ENCODE measurements around the gene SOX15. TPM values are rescaled to one million over a fixed set of nuclear protein-coding genes. Genes with fewer than 3 reads are reported as not detected.
"Not testable (repeated sequence)": the region's sequence is repeated elsewhere in the genome, so short reads cannot be mapped to it uniquely, and the experiment has no call there.

The SOX15 gene
- total RNA-seq, 1 donor from 2014 or later, result 0.78 TPM

GRCh38 chr17:7626307-7626706, 36.4 kb upstream of the SOX15 start:
- H3K9me3 Mint-ChIP-seq (ENCODE audit: unreplicated experiment), result no peaks in the 10 kb centered on the region
- no peak for DNase-seq (ENCODE audit: extremely low spot score, unreplicated experiment)
- no peaks in the 10 kb centered on the region for H3K27me3 Mint-ChIP-seq (ENCODE audit: unreplicated experiment)
- peaks cover 10% of the 10 kb centered on the region for H3K36me3 Mint-ChIP-seq (ENCODE audit: unreplicated experiment)
- no peak overlapping the region for H3K27ac Mint-ChIP-seq (ENCODE audit: unreplicated experiment)
- no peak for TF ChIP-seq CTCF (IDR thresholded peaks at IDR 0.05)
- H3K4me3 Mint-ChIP-seq (ENCODE audit: unreplicated experiment), result peak overlapping the region; percentile 87
- H3K4me1 Mint-ChIP-seq (ENCODE audit: unreplicated experiment), result peaks cover 13% of the 10 kb centered on the region

- not testable (repeated sequence) for H3K27me3 Mint-ChIP-seq (ENCODE audit: unreplicated experiment); H3K27ac Mint-ChIP-seq (ENCODE audit: unreplicated experiment); H3K9me3 Mint-ChIP-seq (ENCODE audit: unreplicated experiment); H3K36me3 Mint-ChIP-seq (ENCODE audit: unreplicated experiment); DNase-seq (ENCODE audit: extremely low spot score, unreplicated experiment)
- H3K4me3 Mint-ChIP-seq (ENCODE audit: unreplicated experiment), result peak overlapping the region; percentile 35
- peaks cover 13% of the 10 kb centered on the region for H3K4me1 Mint-ChIP-seq (ENCODE audit: unreplicated experiment)
Observed at GRCh38 chr17:7625749-7626148, 35.9 kb upstream of the SOX15 start.

- DNase-seq (ENCODE audit: extremely low spot score, unreplicated experiment), result no peak
- TF ChIP-seq CTCF (IDR thresholded peaks at IDR 0.05), result no peak
- H3K27me3 Mint-ChIP-seq (ENCODE audit: unreplicated experiment), result no peaks in the 10 kb centered on the region
- no peak overlapping the region for H3K4me3 Mint-ChIP-seq (ENCODE audit: unreplicated experiment)
- H3K36me3 Mint-ChIP-seq (ENCODE audit: unreplicated experiment), result peaks cover 10% of the 10 kb centered on the region
- no peak overlapping the region for H3K27ac Mint-ChIP-seq (ENCODE audit: unreplicated experiment)
- H3K4me1 Mint-ChIP-seq (ENCODE audit: unreplicated experiment), result peaks cover 13% of the 10 kb centered on the region
- H3K9me3 Mint-ChIP-seq (ENCODE audit: unreplicated experiment), result no peaks in the 10 kb centered on the region
Observed at GRCh38 chr17:7623661-7624060, 33.8 kb upstream of the SOX15 start.

- H3K27ac Mint-ChIP-seq (ENCODE audit: unreplicated experiment), result no peak overlapping the region
- peaks cover 2% of the 10 kb centered on the region for H3K36me3 Mint-ChIP-seq (ENCODE audit: unreplicated experiment)
- no peak for TF ChIP-seq CTCF (IDR thresholded peaks at IDR 0.05)
- DNase-seq (ENCODE audit: extremely low spot score, unreplicated experiment), result no peak
- no peaks in the 10 kb centered on the region for H3K9me3 Mint-ChIP-seq (ENCODE audit: unreplicated experiment)
- no peak overlapping the region for H3K4me3 Mint-ChIP-seq (ENCODE audit: unreplicated experiment)
- H3K27me3 Mint-ChIP-seq (ENCODE audit: unreplicated experiment), result no peaks in the 10 kb centered on the region
- no peaks in the 10 kb centered on the region for H3K4me1 Mint-ChIP-seq (ENCODE audit: unreplicated experiment)
Observed at GRCh38 chr17:7620835-7621234, 30.9 kb upstream of the SOX15 start.

- TF ChIP-seq CTCF (IDR thresholded peaks at IDR 0.05), result no peak
- Mint-ChIP-seq H3K4me1 (ENCODE audit: unreplicated experiment) (peaks cover 6% of the 10 kb centered on the region), H3K27me3 (ENCODE audit: unreplicated experiment) (no peaks in the 10 kb centered on the region)
Observed at GRCh38 chr17:7618608-7619007, 28.7 kb upstream of the SOX15 start.

GRCh38 chr17:7615265-7615747, 25.4 kb upstream of the SOX15 start:
- no peaks in the 10 kb centered on the region for H3K9me3 Mint-ChIP-seq (ENCODE audit: unreplicated experiment)
- H3K27me3 Mint-ChIP-seq (ENCODE audit: unreplicated experiment), result no peaks in the 10 kb centered on the region
- TF ChIP-seq CTCF (IDR thresholded peaks at IDR 0.05), result no peak
- peak overlapping the region; percentile 75 for H3K4me3 Mint-ChIP-seq (ENCODE audit: unreplicated experiment)
- H3K36me3 Mint-ChIP-seq (ENCODE audit: unreplicated experiment), result peaks cover 7% of the 10 kb centered on the region
- DNase-seq (ENCODE audit: extremely low spot score, unreplicated experiment), result no peak
- H3K27ac Mint-ChIP-seq (ENCODE audit: unreplicated experiment), result peak overlapping the region; percentile 92
- H3K4me1 Mint-ChIP-seq (ENCODE audit: unreplicated experiment), result peaks cover 38% of the 10 kb centered on the region

More at GRCh38 chr17:7618608-7619007, 28.7 kb upstream of the SOX15 start:
- H3K36me3 Mint-ChIP-seq (ENCODE audit: unreplicated experiment), result no peaks in the 10 kb centered on the region
- no peak overlapping the region for H3K27ac Mint-ChIP-seq (ENCODE audit: unreplicated experiment)
- no peak overlapping the region for H3K4me3 Mint-ChIP-seq (ENCODE audit: unreplicated experiment)
- DNase-seq (ENCODE audit: extremely low spot score, unreplicated experiment), result no peak
- H3K9me3 Mint-ChIP-seq (ENCODE audit: unreplicated experiment), result no peaks in the 10 kb centered on the region
